Left renal cortex interstitium (tissue), 4 donors: ENCODE data around the gene SNX2. TPM values are rescaled to one million over a fixed set of nuclear protein-coding genes. Genes with fewer than 3 reads are reported as not detected.

ENCODE experiments used
- polyA plus RNA-seq, 4 donors: library from polyadenylated mRNA; unstranded; fragments of 120-200 nt; gene quantifications; one replicate each; pipeline ENCODE4 v1.2.1, GENCODE V29; 2013; ENCODE audit not compliant: insufficient read length in 4 of 4

SNX2 gene
- polyA plus RNA-seq, 4 donors, result 119 to 175 (median 145) TPM

Other genes starting within 250 kb of the SNX2 start
- gene SNX24, start 70.5 kb downstream of the SNX2 start, polyA plus RNA-seq, result 10 to 100 TPM; 20.3 to 24.7 (median 23.6) TPM